Measurements from ENCODE around the gene AADAC.
"Not testable (repeated sequence)": the region's sequence is repeated elsewhere in the genome, so short reads cannot be mapped to it uniquely, and the experiment has no call there.

The AADAC gene

DNA sequence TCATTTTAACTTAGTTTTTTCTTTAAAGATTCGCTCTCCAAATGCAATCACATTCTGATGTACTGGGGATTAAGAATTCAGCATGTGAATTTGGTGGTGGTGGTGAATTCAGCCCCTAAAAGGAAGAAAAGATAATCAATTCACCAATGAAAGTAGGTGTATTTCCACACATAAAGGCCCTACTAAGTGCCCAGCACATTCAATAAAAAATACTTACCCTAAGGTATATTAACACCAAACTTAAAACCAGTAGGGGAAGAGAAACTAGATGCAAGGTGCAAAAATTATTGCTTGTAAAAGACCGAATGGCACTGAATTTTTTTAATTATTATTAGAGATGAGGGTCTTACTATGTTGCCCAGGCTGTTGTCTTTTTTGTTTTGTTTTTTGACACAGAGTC lies 42.7 kb downstream of the AADAC start:
- Histone ChIP-seq H3K9me3 (ENCODE audit: control insufficient read depth, insufficient read depth, low read length) (no peaks in the 10 kb centered on the region), H3K4me3 (ENCODE audit: low read depth, low read length) (no peak overlapping the region), H3K36me3 (ENCODE audit: control insufficient read depth, insufficient read depth, low read length) (no peaks in the 10 kb centered on the region), H3K9ac (ENCODE audit: low read depth, low read length) (no peak overlapping the region), H3K27ac (ENCODE audit: low read depth, low read length) (no peak overlapping the region), H3K4me1 (ENCODE audit: control insufficient read depth, insufficient read depth, low read length) (no peaks in the 10 kb centered on the region), H3K27me3 (ENCODE audit: control insufficient read depth, insufficient read depth, low read length) (no peaks in the 10 kb centered on the region)

- Histone ChIP-seq H3K27ac (ENCODE audit: low read depth, low read length) (no peak overlapping the region), H3K4me3 (ENCODE audit: low read depth, low read length) (no peak overlapping the region), H3K9ac (ENCODE audit: low read depth, low read length) (no peak overlapping the region), H3K36me3 (ENCODE audit: control insufficient read depth, insufficient read depth, low read length) (no peaks in the 10 kb centered on the region), H3K4me1 (ENCODE audit: control insufficient read depth, insufficient read depth, low read length) (no peaks in the 10 kb centered on the region), H3K9me3 (ENCODE audit: control insufficient read depth, insufficient read depth, low read length) (no peaks in the 10 kb centered on the region), H3K27me3 (ENCODE audit: control insufficient read depth, insufficient read depth, low read length) (no peaks in the 10 kb centered on the region)
These were observed 45.3 kb downstream of the AADAC start for GRCh38 chr3:151859233-151859673.

DNA sequence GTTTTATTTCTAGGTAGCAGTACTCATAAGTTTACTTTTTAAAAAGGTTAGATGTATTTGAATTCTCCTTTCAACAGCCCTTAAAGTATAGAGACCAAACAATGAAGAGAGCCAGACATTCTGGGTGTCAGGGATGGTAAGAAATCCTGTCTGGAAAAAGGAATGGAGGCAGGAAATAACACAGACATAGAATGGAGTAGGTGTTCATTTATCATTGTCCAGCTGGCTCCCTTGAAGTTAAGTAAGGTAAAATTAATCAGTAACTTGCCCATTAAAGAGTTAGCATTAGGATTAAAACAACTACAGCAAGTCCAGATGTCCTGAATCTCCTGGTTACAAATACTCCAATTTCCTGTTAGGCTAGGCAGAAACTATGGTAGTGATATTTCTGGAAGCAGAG lies 46.0 kb downstream of the AADAC start:
- no peaks in the 10 kb centered on the region for H3K4me1 ChIP-seq (ENCODE audit: control insufficient read depth, insufficient read depth, low read length)
- H3K27me3 ChIP-seq (ENCODE audit: control insufficient read depth, insufficient read depth, low read length), result no peaks in the 10 kb centered on the region
- no peaks in the 10 kb centered on the region for H3K9me3 ChIP-seq (ENCODE audit: control insufficient read depth, insufficient read depth, low read length)
- H3K9ac ChIP-seq (ENCODE audit: low read depth, low read length), result no peak overlapping the region
- no peak overlapping the region for H3K27ac ChIP-seq (ENCODE audit: low read depth, low read length)
- no peak overlapping the region for H3K4me3 ChIP-seq (ENCODE audit: low read depth, low read length)
- no peaks in the 10 kb centered on the region for H3K36me3 ChIP-seq (ENCODE audit: control insufficient read depth, insufficient read depth, low read length)

DNA sequence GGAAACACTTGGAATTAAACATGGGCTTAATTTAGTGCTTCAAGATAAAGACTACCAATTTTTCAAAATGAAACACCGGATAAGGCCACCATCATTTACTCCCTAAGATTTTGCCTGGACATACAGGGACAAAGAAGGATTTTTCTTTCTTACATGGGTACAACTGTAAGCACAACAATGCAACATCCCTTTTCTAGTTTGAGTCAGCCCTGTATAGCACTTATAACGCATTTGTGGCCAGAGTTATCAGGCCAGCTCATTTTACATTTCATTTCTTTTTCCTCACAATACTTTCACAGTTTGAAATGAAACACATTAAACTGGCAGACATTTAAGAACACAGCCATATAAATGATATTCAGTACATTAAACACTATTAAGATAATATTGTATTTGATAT lies 49.7 kb downstream of the AADAC start:
- H3K27ac ChIP-seq (ENCODE audit: low read depth, low read length), result no peak overlapping the region

DNA sequence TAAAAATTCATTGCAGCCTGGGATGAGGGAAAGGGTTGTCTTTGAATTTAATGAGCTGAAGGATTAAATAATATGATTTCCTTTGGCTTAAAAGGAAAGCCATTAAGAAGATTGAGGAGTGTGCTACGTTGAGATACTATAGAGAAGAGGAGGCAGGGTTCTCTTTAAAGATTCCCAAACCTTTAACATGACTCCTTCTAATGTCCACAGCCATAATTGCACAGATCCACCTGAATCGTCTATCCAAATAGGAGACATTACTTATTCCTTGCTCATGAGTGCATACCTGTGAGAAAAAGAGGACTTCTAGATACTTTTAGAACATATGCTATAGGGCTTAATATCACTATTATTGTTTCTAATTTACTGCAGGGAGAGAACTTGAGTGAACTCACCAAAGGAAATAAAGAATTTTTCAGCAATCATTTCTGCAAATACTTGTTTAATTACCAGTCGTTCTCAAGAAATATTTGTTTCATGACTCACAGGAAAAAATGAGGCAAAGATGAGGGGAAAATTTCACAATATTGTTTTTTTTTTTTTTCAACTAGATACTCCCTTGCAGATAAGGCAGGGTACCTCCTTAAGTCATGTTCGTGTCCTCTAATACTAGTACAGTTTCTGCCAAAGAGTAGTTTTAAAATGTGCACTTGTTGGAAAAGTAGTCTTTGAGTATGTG lies 50.6 kb downstream of the AADAC start:
- H3K9me3 ChIP-seq (ENCODE audit: control insufficient read depth, insufficient read depth, low read length), result no peaks in the 10 kb centered on the region
- H3K4me3 ChIP-seq (ENCODE audit: low read depth, low read length), result no peak overlapping the region
- no peak overlapping the region for H3K9ac ChIP-seq (ENCODE audit: low read depth, low read length)
- no peaks in the 10 kb centered on the region for H3K27me3 ChIP-seq (ENCODE audit: control insufficient read depth, insufficient read depth, low read length)
- no peaks in the 10 kb centered on the region for H3K4me1 ChIP-seq (ENCODE audit: control insufficient read depth, insufficient read depth, low read length)
- H3K36me3 ChIP-seq (ENCODE audit: control insufficient read depth, insufficient read depth, low read length), result no peaks in the 10 kb centered on the region
- H3K27ac ChIP-seq (ENCODE audit: low read depth, low read length), result no peak overlapping the region

More for the DNA sequence above, 49.7 kb downstream of the AADAC start:
- H3K36me3 ChIP-seq (ENCODE audit: control insufficient read depth, insufficient read depth, low read length), result no peaks in the 10 kb centered on the region
- H3K9me3 ChIP-seq (ENCODE audit: control insufficient read depth, insufficient read depth, low read length), result no peaks in the 10 kb centered on the region
- no peak overlapping the region for H3K9ac ChIP-seq (ENCODE audit: low read depth, low read length)
- H3K4me3 ChIP-seq (ENCODE audit: low read depth, low read length), result no peak overlapping the region
- H3K27me3 ChIP-seq (ENCODE audit: control insufficient read depth, insufficient read depth, low read length), result no peaks in the 10 kb centered on the region
- no peaks in the 10 kb centered on the region for H3K4me1 ChIP-seq (ENCODE audit: control insufficient read depth, insufficient read depth, low read length)

DNA sequence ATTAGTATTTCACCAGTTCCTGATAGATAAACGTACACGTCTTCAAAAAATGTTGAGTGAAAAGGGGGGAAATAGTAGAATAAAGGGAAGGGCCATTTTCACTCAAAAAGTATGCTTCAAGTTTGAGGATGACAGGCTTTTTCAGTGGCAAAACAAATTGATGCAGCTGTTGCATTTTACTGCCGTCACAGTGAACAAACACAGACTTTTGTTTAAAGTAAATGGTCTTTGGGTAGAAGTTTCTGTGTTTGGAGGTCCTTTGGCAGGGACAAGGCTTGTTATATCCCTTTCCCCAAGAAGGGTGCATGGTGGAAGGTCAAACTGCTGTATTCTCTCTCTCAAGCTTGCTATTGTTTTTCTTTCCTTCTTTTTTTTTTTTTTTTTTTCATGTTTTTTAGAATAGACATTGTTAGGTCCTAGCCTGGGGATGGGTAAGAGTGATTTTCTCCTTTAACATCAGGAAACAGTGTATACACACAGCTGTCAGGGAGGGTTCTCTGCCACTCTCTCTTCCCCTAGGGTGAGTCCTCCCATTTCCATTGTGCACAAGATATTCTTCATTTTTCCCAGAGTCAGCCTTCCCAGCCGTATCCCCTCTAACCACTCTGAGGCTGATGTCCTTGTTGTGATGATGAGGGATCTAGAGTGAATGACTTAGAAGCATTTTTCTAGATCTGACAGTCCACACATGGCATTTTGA lies 52.9 kb downstream of the AADAC start:
- Histone ChIP-seq H3K4me1 (ENCODE audit: control insufficient read depth, insufficient read depth, low read length) (no peaks in the 10 kb centered on the region), H3K27ac (ENCODE audit: low read depth, low read length) (no peak overlapping the region), H3K9me3 (ENCODE audit: control insufficient read depth, insufficient read depth, low read length) (no peaks in the 10 kb centered on the region), H3K36me3 (ENCODE audit: control insufficient read depth, insufficient read depth, low read length) (no peaks in the 10 kb centered on the region), H3K9ac (ENCODE audit: low read depth, low read length) (no peak overlapping the region), H3K4me3 (ENCODE audit: low read depth, low read length) (no peak overlapping the region), H3K27me3 (ENCODE audit: control insufficient read depth, insufficient read depth, low read length) (no peaks in the 10 kb centered on the region)

DNA sequence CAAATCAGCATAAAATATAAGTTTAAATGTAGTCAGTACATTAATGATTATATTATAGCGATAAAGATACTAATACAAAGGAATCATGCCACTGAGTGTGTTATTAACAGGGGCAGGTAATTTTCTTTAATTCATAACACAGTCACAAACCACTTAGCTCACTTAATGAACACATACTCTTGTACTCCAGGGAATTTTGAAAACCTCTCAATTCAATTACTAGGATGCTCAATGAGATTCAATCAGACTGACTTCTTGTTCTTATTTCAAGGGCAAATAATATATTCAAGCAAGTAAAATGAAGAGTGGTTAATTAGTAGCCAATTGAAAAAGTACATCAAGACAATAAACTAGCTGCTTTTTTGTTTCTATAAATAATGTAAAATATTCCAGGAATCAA lies 53.8 kb downstream of the AADAC start:
- no peak overlapping the region for H3K9ac ChIP-seq (ENCODE audit: low read depth, low read length)
- H3K9me3 ChIP-seq (ENCODE audit: control insufficient read depth, insufficient read depth, low read length), result no peaks in the 10 kb centered on the region
- H3K4me1 ChIP-seq (ENCODE audit: control insufficient read depth, insufficient read depth, low read length), result no peaks in the 10 kb centered on the region
- H3K36me3 ChIP-seq (ENCODE audit: control insufficient read depth, insufficient read depth, low read length), result no peaks in the 10 kb centered on the region
- no peak overlapping the region for H3K4me3 ChIP-seq (ENCODE audit: low read depth, low read length)
- no peaks in the 10 kb centered on the region for H3K27me3 ChIP-seq (ENCODE audit: control insufficient read depth, insufficient read depth, low read length)
- H3K27ac ChIP-seq (ENCODE audit: low read depth, low read length), result no peak overlapping the region

- Histone ChIP-seq H3K36me3 (ENCODE audit: control insufficient read depth, insufficient read depth, low read length) (no peaks in the 10 kb centered on the region), H3K4me3 (ENCODE audit: low read depth, low read length) (no peak overlapping the region), H3K9me3 (ENCODE audit: control insufficient read depth, insufficient read depth, low read length) (no peaks in the 10 kb centered on the region), H3K27me3 (ENCODE audit: control insufficient read depth, insufficient read depth, low read length) (no peaks in the 10 kb centered on the region), H3K9ac (ENCODE audit: low read depth, low read length) (no peak overlapping the region), H3K27ac (ENCODE audit: low read depth, low read length) (no peak overlapping the region), H3K4me1 (ENCODE audit: control insufficient read depth, insufficient read depth, low read length) (no peaks in the 10 kb centered on the region)
These were observed 55.3 kb downstream of the AADAC start for GRCh38 chr3:151869181-151869580.

DNA sequence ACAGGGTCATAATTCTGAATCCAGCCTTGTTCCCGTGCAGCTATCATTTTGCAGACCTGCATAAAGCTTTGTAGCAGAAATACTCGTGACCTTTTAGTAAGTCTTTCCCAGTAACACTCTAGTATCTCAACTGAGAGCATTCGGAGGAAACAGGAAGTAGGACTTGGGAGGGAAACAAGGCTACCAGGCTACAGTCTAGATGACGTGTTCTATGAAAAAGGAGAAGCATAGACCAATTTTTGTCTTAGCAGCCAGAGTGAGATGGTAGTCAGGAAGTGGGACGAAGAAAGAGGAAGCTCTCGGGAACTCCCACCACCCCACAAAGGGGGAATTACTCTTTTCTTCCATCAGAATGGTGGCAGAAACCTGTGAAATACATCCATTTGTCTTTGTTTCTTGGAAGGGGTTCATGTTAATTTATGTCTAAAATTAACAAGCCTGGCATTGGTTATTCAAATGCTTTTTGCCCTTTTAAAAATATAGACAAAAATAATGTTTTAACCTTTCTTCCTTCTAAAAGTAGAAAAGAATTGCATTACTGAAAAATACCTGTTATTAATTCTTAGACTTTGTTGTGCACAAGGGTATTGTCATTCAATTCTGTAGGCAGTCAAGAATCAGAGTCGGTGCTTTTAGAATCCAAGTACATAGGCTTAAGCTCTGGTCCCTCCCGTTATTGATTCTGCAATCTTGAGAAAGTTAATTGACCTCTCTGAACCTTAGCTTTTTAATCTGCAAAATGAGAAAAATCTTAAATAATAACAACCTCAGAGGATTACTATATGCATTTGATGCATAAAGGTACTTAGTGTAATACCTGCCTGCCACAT lies 57.9 kb downstream of the AADAC start:
- Histone ChIP-seq H3K4me3 (ENCODE audit: low read depth, low read length) (no peak overlapping the region), H3K9me3 (ENCODE audit: control insufficient read depth, insufficient read depth, low read length) (no peaks in the 10 kb centered on the region), H3K36me3 (ENCODE audit: control insufficient read depth, insufficient read depth, low read length) (no peaks in the 10 kb centered on the region), H3K4me1 (ENCODE audit: control insufficient read depth, insufficient read depth, low read length) (peaks cover 3% of the 10 kb centered on the region; the same call in 1 of the 2 replicates), H3K27me3 (ENCODE audit: control insufficient read depth, insufficient read depth, low read length) (no peaks in the 10 kb centered on the region), H3K27ac (ENCODE audit: low read depth, low read length) (no peak overlapping the region), H3K9ac (ENCODE audit: low read depth, low read length) (no peak overlapping the region)

DNA sequence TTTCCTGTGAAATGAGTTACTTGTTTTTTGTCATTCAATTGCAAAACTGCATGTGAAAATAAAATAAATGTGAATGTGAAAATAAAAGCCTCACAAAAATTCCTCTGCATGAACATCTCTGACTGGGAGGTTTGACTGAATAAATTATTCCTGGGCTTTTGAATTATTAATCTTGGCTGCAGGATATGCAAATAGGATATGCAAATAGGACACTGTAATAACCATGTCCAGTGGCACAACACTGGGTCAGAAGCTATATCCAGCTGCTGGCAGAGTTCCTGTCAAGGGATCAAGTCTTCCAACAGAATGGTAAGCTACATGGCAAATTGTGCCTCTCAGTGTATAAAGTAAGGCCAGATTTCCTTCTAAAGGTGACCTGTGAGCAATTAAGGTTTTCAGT lies 59.5 kb downstream of the AADAC start, which contains the start of gene SUCNR1:
Gene SUCNR1 (plus strand): TSS at position 246 of the 400 bp plus-strand sequence. CDS start 6,250 bp downstream, outside the sequence.
- Histone ChIP-seq H3K27ac (ENCODE audit: low read depth, low read length) (no peak within 1 kb of the TSS), H3K4me1 (ENCODE audit: control insufficient read depth, insufficient read depth, low read length) (peaks cover 3% of the 10 kb centered on the region; the same call in 1 of the 2 replicates)

GRCh38 chr3:151874079-151874478 lies 60.2 kb downstream of the AADAC start:
- not testable (repeated sequence) for H3K9ac ChIP-seq (ENCODE audit: low read depth, low read length); H3K27ac ChIP-seq (ENCODE audit: low read depth, low read length); H3K9me3 ChIP-seq (ENCODE audit: control insufficient read depth, insufficient read depth, low read length); H3K4me1 ChIP-seq (ENCODE audit: control insufficient read depth, insufficient read depth, low read length); H3K36me3 ChIP-seq (ENCODE audit: control insufficient read depth, insufficient read depth, low read length); H3K27me3 ChIP-seq (ENCODE audit: control insufficient read depth, insufficient read depth, low read length); H3K4me3 ChIP-seq (ENCODE audit: low read depth, low read length)

More for the DNA sequence above, 59.5 kb downstream of the AADAC start, which contains the start of gene SUCNR1:
- Histone ChIP-seq H3K9ac (ENCODE audit: low read depth, low read length) (no peak within 1 kb of the TSS), H3K36me3 (ENCODE audit: control insufficient read depth, insufficient read depth, low read length) (no peaks in the 10 kb centered on the region), H3K9me3 (ENCODE audit: control insufficient read depth, insufficient read depth, low read length) (no peaks in the 10 kb centered on the region), H3K27me3 (ENCODE audit: control insufficient read depth, insufficient read depth, low read length) (no peaks in the 10 kb centered on the region), H3K4me3 (ENCODE audit: low read depth, low read length) (no peak within 1 kb of the TSS)
